HEK293 (cell line): Measurements from ENCODE around the gene SF3B6.

Experiments used
- CTCF ChIA-PET: fragments of 350-600 bp; formaldehyde crosslinking; extraction: SDS; loops from one replicate; lab custom pipeline; 2021; ENCODE audit warnings: antibody characterized with exemption; lab: Yijun Ruan, JAX
- POLR2A ChIA-PET: fragments of 300-600 bp; formaldehyde crosslinking; extraction: SDS; loops from one replicate; lab custom pipeline; 2020; ENCODE audit warnings: antibody characterized with exemption, inconsistent platforms; lab: Yijun Ruan, JAX
- H3K27ac ChIP-seq: fragments of 200-500 bp; sonication (Bioruptor generic); 2 replicates; pipeline ENCODE4 v1.5.1; 2014; ENCODE audit warnings: low read depth, low read length, control low read depth, inconsistent platforms; ENCODE audit errors: extremely low read depth
- H3K36me3 ChIP-seq, 2 experiments: fragments of 200-500 bp in 1 of 2; sonication (Bioruptor generic) in 1 of 2; 1 replicate in 1 of 2; 2 replicates in 1 of 2; pipeline ENCODE4 v1.5.1; 2014 to 2017; ENCODE audit warnings: inconsistent platforms in 2 of 2, low read length in 2 of 2; ENCODE audit not compliant: control insufficient read depth in 2 of 2, insufficient read depth in 1 of 2
- H3K4me1 ChIP-seq: fragments of 200-500 bp; sonication (Bioruptor generic); 2 replicates; pipeline ENCODE4 v1.5.1; 2014; ENCODE audit warnings: mild to moderate bottlenecking, low read length, inconsistent platforms; ENCODE audit not compliant: control insufficient read depth, insufficient read depth
- H3K4me3 ChIP-seq: 2 replicates; pipeline ENCODE4 v1.5.1; 2011; ENCODE audit warnings: low read depth, mild to moderate bottlenecking, control low read depth, low read length, moderate library complexity
- H3K9me3 ChIP-seq: fragments of 200-500 bp; sonication (Bioruptor generic); 2 replicates; pipeline ENCODE4 v1.5.1; 2014; ENCODE audit warnings: low read depth, low read length, inconsistent platforms; ENCODE audit not compliant: control insufficient read depth, insufficient read depth
- GLIS1 ChIP-seq: fragments of 450-650 bp; formaldehyde crosslinking; IDR thresholded peaks from 2 replicates; pipeline ENCODE4 v1.5.1; 2016; ENCODE audit warnings: missing biosample characterization, missing genetic modification characterization
- KLF8 ChIP-seq: fragments of 450-650 bp; formaldehyde crosslinking; IDR thresholded peaks from 2 replicates; pipeline ENCODE4 v1.5.1; 2016; ENCODE audit warnings: missing biosample characterization, missing genetic modification characterization
- MEIS1 ChIP-seq: sonication (generic); formaldehyde crosslinking; IDR thresholded peaks from 2 replicates; pipeline ENCODE4 v1.8.1; 2022; ENCODE audit warnings: missing genetic modification reagents, mild to moderate bottlenecking, borderline replicate concordance
- PRDM1 ChIP-seq: fragments of 450-650 bp; formaldehyde crosslinking; IDR thresholded peaks from 2 replicates; pipeline ENCODE4; 2016; ENCODE audit warnings: missing biosample characterization, missing genetic modification characterization
- SETDB1 ChIP-seq: IDR thresholded peaks from one replicate; pipeline ENCODE4 v1.6.1; 2017; ENCODE audit warnings: mild to moderate bottlenecking, low read length, moderate library complexity, mixed read lengths; ENCODE audit not compliant: insufficient read length
- TRIM28 ChIP-seq: IDR thresholded peaks from 2 replicates; pipeline ENCODE4 v1.6.1; 2011; ENCODE audit warnings: low read length, control low read depth, borderline replicate concordance
- ZBTB20 ChIP-seq: fragments of 450-650 bp; formaldehyde crosslinking; IDR thresholded peaks from 2 replicates; pipeline ENCODE4 v1.5.1; 2016; ENCODE audit warnings: missing biosample characterization, missing genetic modification characterization
- ZEB2 ChIP-seq: fragments of 450-650 bp; formaldehyde crosslinking; IDR thresholded peaks from 2 replicates; pipeline ENCODE4 v1.5.1; 2016; ENCODE audit warnings: missing biosample characterization, missing genetic modification characterization
- ZFP41 ChIP-seq: fragments of 450-650 bp; formaldehyde crosslinking; IDR thresholded peaks from 2 replicates; pipeline ENCODE4 v1.5.1; 2016; ENCODE audit warnings: missing biosample characterization, missing genetic modification characterization, borderline replicate concordance
- ZFP69B ChIP-seq: fragments of 450-650 bp; formaldehyde crosslinking; IDR thresholded peaks from 2 replicates; pipeline ENCODE4 v1.5.1; 2016; ENCODE audit warnings: missing biosample characterization, missing genetic modification characterization
- ZIC2 ChIP-seq: fragments of 450-650 bp; formaldehyde crosslinking; IDR thresholded peaks from 2 replicates; pipeline ENCODE4 v1.5.1; 2016; ENCODE audit warnings: missing biosample characterization, missing genetic modification characterization
- ZNF121 ChIP-seq: fragments of 450-650 bp; formaldehyde crosslinking; IDR thresholded peaks from 2 replicates; pipeline ENCODE4 v1.5.1; 2016; ENCODE audit warnings: missing biosample characterization, missing genetic modification characterization
- ZNF140 ChIP-seq: fragments of 450-650 bp; formaldehyde crosslinking; IDR thresholded peaks from 2 replicates; pipeline ENCODE4 v1.5.1; 2016; ENCODE audit warnings: missing biosample characterization, missing genetic modification characterization
- ZNF148 ChIP-seq: fragments of 450-650 bp; formaldehyde crosslinking; IDR thresholded peaks from 2 replicates; pipeline ENCODE4 v1.5.0; 2017; ENCODE audit warnings: missing biosample characterization, missing genetic modification characterization, borderline replicate concordance
- ZNF16 ChIP-seq: fragments of 450-650 bp; formaldehyde crosslinking; IDR thresholded peaks from 2 replicates; pipeline ENCODE4 v1.5.1; 2016; ENCODE audit warnings: low read depth, missing biosample characterization, missing genetic modification characterization
- ZNF248 ChIP-seq: fragments of 450-650 bp; formaldehyde crosslinking; IDR thresholded peaks from 2 replicates; pipeline ENCODE4 v1.5.1; 2017; ENCODE audit warnings: missing biosample characterization, missing genetic modification characterization
- ZNF37A ChIP-seq: fragments of 450-650 bp; IDR thresholded peaks from 2 replicates; pipeline ENCODE4 v1.5.1; 2018; ENCODE audit warnings: missing biosample characterization, missing genetic modification characterization
- ZNF391 ChIP-seq: fragments of 450-650 bp; formaldehyde crosslinking; IDR thresholded peaks from 2 replicates; pipeline ENCODE4 v1.5.1; 2016; ENCODE audit warnings: low read depth, missing biosample characterization, missing genetic modification characterization, borderline replicate concordance
- ZNF558 ChIP-seq: fragments of 450-650 bp; formaldehyde crosslinking; IDR thresholded peaks from 2 replicates; pipeline ENCODE4 v1.5.1; 2016; ENCODE audit warnings: missing biosample characterization, missing genetic modification characterization
- ZNF585B ChIP-seq: fragments of 450-650 bp; formaldehyde crosslinking; IDR thresholded peaks from 2 replicates; pipeline ENCODE4 v1.5.1; 2016; ENCODE audit warnings: missing biosample characterization, missing genetic modification characterization
- ZNF629 ChIP-seq: fragments of 450-650 bp; formaldehyde crosslinking; IDR thresholded peaks from 2 replicates; pipeline ENCODE4 v1.5.1; 2017; ENCODE audit warnings: missing biosample characterization, missing genetic modification characterization
- ZNF654 ChIP-seq: fragments of 450-650 bp; formaldehyde crosslinking; IDR thresholded peaks from 2 replicates; pipeline ENCODE4 v1.5.1; 2016; ENCODE audit warnings: low read depth, missing biosample characterization, missing genetic modification characterization
- ZNF658 ChIP-seq: fragments of 450-650 bp; formaldehyde crosslinking; IDR thresholded peaks from 2 replicates; pipeline ENCODE4; 2016; ENCODE audit warnings: missing biosample characterization, missing genetic modification characterization
- ZNF664 ChIP-seq: fragments of 450-650 bp; formaldehyde crosslinking; IDR thresholded peaks from 2 replicates; pipeline ENCODE4 v1.5.1; 2016; ENCODE audit warnings: missing biosample characterization, missing genetic modification characterization
- ZNF692 ChIP-seq: fragments of 450-650 bp; formaldehyde crosslinking; IDR thresholded peaks from 2 replicates; pipeline ENCODE4 v1.5.1; 2016; ENCODE audit warnings: missing biosample characterization, missing genetic modification characterization
- ZNF843 ChIP-seq: fragments of 450-650 bp; formaldehyde crosslinking; IDR thresholded peaks from 2 replicates; pipeline ENCODE4 v1.5.1; 2016; ENCODE audit warnings: missing biosample characterization, missing genetic modification characterization
- TF ChIP-seq, protein P1 (sequence below): fragments of 450-650 bp; formaldehyde crosslinking; IDR thresholded peaks from 2 replicates; pipeline ENCODE4 v1.5.1; 2016; ENCODE audit warnings: missing biosample characterization, missing genetic modification characterization
- TF ChIP-seq, protein P2 (sequence below): fragments of 450-650 bp; IDR thresholded peaks from 2 replicates; pipeline ENCODE4 v1.5.1; 2018; ENCODE audit warnings: missing biosample characterization, missing genetic modification characterization
- TF ChIP-seq, protein P3 (sequence below): fragments of 450-650 bp; formaldehyde crosslinking; IDR thresholded peaks from 2 replicates; pipeline ENCODE4 v1.5.1; 2016; ENCODE audit warnings: missing biosample characterization, missing genetic modification characterization

SF3B6 gene

GRCh38 chr2:24085200-24085489 lies 9.0 kb upstream of the SF3B6 start:
- POLR2A ChIA-PET = interaction anchor here (1.7 to 2.4 kb wide), 2 partner anchors 9 to 159 kb away, joined by 13 to 14 read pairs; partner anchors contain the start of genes ATAD2B and SF3B6
- CTCF ChIA-PET = interaction anchor here (0.6 to 3.1 kb wide), 15 partner anchors 8 to 266 kb away, joined by 3 to 23 read pairs (median 5); partner anchors contain the start of gene ATAD2B
- H3K27ac ChIP-seq = peak overlapping the region; percentile 79

GRCh38 chr2:24084386-24085199 lies 8.5 kb upstream of the SF3B6 start, which contains the start of gene TP53I3:
TSS of gene TP53I3 (minus strand) at chr2:24084834. CDS start at chr2:24084326, 508 bp downstream.
- Histone ChIP-seq H3K4me1 (no peaks in the 10 kb centered on the region), H3K4me3 (peak within 1 kb of the TSS; percentile 68), H3K27ac (peak within 1 kb of the TSS; percentile 79), H3K9me3 (no peaks in the 10 kb centered on the region), H3K36me3 (peaks cover 3 to 43% of the 10 kb centered on the region in 2 experiments; a peak in 2 of 3 replicates)
- ChIA-PET POLR2A (interaction anchor here (0.6 to 2.4 kb wide), 9 partner anchors 8 to 260 kb away, joined by 3 to 14 read pairs (median 4); partner anchors contain the start of genes ATAD2B, SF3B6 and WDCP), CTCF (interaction anchor here (0.5 to 3.1 kb wide), 35 partner anchors 9 to 560 kb away, joined by 3 to 23 read pairs (median 4); partner anchors contain the start of gene ATAD2B)
- TF ChIP-seq ZNF140 (tag by site-specific recombination) = no peak
- no peak for TF ChIP-seq TRIM28
- no peak for TF ChIP-seq ZNF37A (tag by site-specific recombination)
- peak; percentile 20; the same call in 1 of the 2 replicates for TF ChIP-seq ZNF654 (tag by site-specific recombination)
- TF ChIP-seq ZNF658 (tag by site-specific recombination) = no peak
- peak; percentile 91; the same call in 1 of the 2 replicates for TF ChIP-seq ZNF121 (tag by site-specific recombination)
- TF ChIP-seq ZNF629 (tag by site-specific recombination) = peak; percentile 28; the same call in 1 of the 2 replicates
- no peak for TF ChIP-seq ZNF148
- TF ChIP-seq ZNF585B (tag by site-specific recombination) = no peak
- no peak for TF ChIP-seq ZNF664 (tag by site-specific recombination)
- TF ChIP-seq ZIC2 (tag by site-specific recombination) = no peak
- no peak for TF ChIP-seq MEIS1 (CRISPR knock-in tag)
- peak; percentile 97 for TF ChIP-seq ZBTB20 (tag by site-specific recombination)
- TF ChIP-seq ZNF692 (tag by site-specific recombination) = peak; percentile 57
- TF ChIP-seq, protein P1, sequence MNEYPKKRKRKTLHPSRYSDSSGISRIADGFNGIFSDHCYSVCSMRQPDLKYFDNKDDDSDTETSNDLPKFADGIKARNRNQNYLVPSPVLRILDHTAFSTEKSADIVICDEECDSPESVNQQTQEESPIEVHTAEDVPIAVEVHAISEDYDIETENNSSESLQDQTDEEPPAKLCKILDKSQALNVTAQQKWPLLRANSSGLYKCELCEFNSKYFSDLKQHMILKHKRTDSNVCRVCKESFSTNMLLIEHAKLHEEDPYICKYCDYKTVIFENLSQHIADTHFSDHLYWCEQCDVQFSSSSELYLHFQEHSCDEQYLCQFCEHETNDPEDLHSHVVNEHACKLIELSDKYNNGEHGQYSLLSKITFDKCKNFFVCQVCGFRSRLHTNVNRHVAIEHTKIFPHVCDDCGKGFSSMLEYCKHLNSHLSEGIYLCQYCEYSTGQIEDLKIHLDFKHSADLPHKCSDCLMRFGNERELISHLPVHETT (tag by site-specific recombination) = no peak
- TF ChIP-seq, protein P2, sequence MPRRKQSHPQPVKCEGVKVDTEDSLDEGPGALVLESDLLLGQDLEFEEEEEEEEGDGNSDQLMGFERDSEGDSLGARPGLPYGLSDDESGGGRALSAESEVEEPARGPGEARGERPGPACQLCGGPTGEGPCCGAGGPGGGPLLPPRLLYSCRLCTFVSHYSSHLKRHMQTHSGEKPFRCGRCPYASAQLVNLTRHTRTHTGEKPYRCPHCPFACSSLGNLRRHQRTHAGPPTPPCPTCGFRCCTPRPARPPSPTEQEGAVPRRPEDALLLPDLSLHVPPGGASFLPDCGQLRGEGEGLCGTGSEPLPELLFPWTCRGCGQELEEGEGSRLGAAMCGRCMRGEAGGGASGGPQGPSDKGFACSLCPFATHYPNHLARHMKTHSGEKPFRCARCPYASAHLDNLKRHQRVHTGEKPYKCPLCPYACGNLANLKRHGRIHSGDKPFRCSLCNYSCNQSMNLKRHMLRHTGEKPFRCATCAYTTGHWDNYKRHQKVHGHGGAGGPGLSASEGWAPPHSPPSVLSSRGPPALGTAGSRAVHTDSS (tag by site-specific recombination) = no peak
- TF ChIP-seq ZNF248 = no peak
- no peak; the same call in 1 of the 2 replicates for TF ChIP-seq ZFP69B (tag by site-specific recombination)
- peak; percentile 62; the same call in 1 of the 2 replicates for TF ChIP-seq KLF8 (tag by site-specific recombination)
- TF ChIP-seq ZNF391 (tag by site-specific recombination) = peak; percentile 61; the same call in 1 of the 2 replicates

More at GRCh38 chr2:24085200-24085489, 9.0 kb upstream of the SF3B6 start:
- Histone ChIP-seq H3K4me3 (peak overlapping the region; percentile 68), H3K36me3 (peaks cover 3 to 39% of the 10 kb centered on the region in 2 experiments; a peak in 2 of 3 replicates), H3K9me3 (no peaks in the 10 kb centered on the region), H3K4me1 (no peaks in the 10 kb centered on the region)
- TF ChIP-seq ZNF843 (tag by site-specific recombination) (no peak), ZEB2 (tag by site-specific recombination) (no peak), ZNF16 (tag by site-specific recombination) (no peak), SETDB1 (no peak), GLIS1 (tag by site-specific recombination) (no peak), ZFP41 (no peak), ZNF585B (tag by site-specific recombination) (no peak), ZNF558 (no peak), PRDM1 (tag by site-specific recombination) (no peak)
- TF ChIP-seq, protein P3, sequence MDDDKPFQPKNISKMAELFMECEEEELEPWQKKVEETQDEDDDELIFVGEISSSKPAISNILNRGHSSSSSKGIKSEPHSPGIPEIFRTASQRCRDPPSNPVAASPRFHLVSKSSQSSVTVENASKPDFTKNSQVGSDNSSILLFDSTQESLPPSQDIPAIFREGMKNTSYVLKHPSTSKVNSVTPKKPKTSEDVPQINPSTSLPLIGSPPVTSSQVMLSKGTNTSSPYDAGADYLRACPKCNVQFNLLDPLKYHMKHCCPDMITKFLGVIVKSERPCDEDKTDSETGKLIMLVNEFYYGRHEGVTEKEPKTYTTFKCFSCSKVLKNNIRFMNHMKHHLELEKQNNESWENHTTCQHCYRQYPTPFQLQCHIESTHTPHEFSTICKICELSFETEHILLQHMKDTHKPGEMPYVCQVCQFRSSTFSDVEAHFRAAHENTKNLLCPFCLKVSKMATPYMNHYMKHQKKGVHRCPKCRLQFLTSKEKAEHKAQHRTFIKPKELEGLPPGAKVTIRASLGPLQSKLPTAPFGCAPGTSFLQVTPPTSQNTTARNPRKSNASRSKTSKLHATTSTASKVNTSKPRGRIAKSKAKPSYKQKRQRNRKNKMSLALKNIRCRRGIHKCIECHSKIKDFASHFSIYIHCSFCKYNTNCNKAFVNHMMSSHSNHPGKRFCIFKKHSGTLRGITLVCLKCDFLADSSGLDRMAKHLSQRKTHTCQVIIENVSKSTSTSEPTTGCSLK (tag by site-specific recombination) = no peak
